Measurements from ENCODE around the gene RHOT2.

RHOT2 gene

GRCh38 chr16:675884-676564 lies 8.1 kb downstream of the RHOT2 start:
- no peaks in the 10 kb centered on the region for H3K27me3 ChIP-seq (ENCODE audit: control insufficient read depth, insufficient read depth, low read length)
- no peak overlapping the region for H3K4me3 ChIP-seq (ENCODE audit: low read length)
- no peak overlapping the region for H3K9ac ChIP-seq (ENCODE audit: low read length)
- H3K27ac ChIP-seq (ENCODE audit: low read length), result no peak overlapping the region
- H3K36me3 ChIP-seq (ENCODE audit: control insufficient read depth, low read depth, low read length), result peaks cover 29% of the 10 kb centered on the region
- H3K4me1 ChIP-seq (ENCODE audit: control insufficient read depth, low read depth, low read length), result peaks cover 4% of the 10 kb centered on the region
- H3K9me3 ChIP-seq (ENCODE audit: control insufficient read depth, low read depth, low read length), result no peaks in the 10 kb centered on the region

- Histone ChIP-seq H3K9me3 (ENCODE audit: control insufficient read depth, low read depth, low read length) (no peaks in the 10 kb centered on the region), H3K27me3 (ENCODE audit: control insufficient read depth, insufficient read depth, low read length) (no peaks in the 10 kb centered on the region), H3K36me3 (ENCODE audit: control insufficient read depth, low read depth, low read length) (peaks cover 26% of the 10 kb centered on the region), H3K4me3 (ENCODE audit: low read length) (no peak overlapping the region), H3K27ac (ENCODE audit: low read length) (no peak overlapping the region), H3K9ac (ENCODE audit: low read length) (no peak overlapping the region), H3K4me1 (ENCODE audit: control insufficient read depth, low read depth, low read length) (peaks cover 9% of the 10 kb centered on the region)
These were observed 8.6 kb downstream of the RHOT2 start for GRCh38 chr16:676565-676902.

DNA sequence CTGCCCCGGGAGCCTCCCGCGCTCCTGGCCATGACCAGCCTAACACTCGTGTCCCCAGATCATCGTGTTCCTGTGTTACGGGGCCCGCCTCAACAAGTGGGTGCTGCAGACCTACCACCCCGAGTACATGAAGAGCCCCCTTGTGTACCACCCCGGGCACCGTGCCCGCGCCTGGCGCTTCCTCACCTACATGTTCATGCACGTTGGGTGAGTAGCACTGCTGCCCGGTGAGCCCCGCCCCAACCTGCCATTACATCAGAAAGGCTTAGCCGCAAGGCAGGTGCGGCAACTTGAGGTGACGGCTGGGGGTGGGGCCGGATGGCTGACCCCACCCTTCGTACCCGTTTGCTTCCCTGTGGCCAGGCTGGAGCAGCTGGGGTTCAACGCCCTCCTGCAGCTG lies 9.0 kb downstream of the RHOT2 start:
- Histone ChIP-seq H3K9ac (ENCODE audit: low read length) (no peak overlapping the region), H3K27ac (ENCODE audit: low read length) (no peak overlapping the region), H3K9me3 (ENCODE audit: control insufficient read depth, low read depth, low read length) (no peaks in the 10 kb centered on the region), H3K4me3 (ENCODE audit: low read length) (no peak overlapping the region), H3K4me1 (ENCODE audit: control insufficient read depth, low read depth, low read length) (peaks cover 9% of the 10 kb centered on the region), H3K36me3 (ENCODE audit: control insufficient read depth, low read depth, low read length) (peaks cover 27% of the 10 kb centered on the region), H3K27me3 (ENCODE audit: control insufficient read depth, insufficient read depth, low read length) (no peaks in the 10 kb centered on the region)

GRCh38 chr16:677316-678190 lies 9.6 kb downstream of the RHOT2 start:
- H3K27ac ChIP-seq (ENCODE audit: low read length), result no peak overlapping the region
- H3K4me1 ChIP-seq (ENCODE audit: control insufficient read depth, low read depth, low read length), result peaks cover 9% of the 10 kb centered on the region
- peaks cover 27% of the 10 kb centered on the region for H3K36me3 ChIP-seq (ENCODE audit: control insufficient read depth, low read depth, low read length)
- H3K9ac ChIP-seq (ENCODE audit: low read length), result no peak overlapping the region
- no peak overlapping the region for H3K4me3 ChIP-seq (ENCODE audit: low read length)
- no peaks in the 10 kb centered on the region for H3K9me3 ChIP-seq (ENCODE audit: control insufficient read depth, low read depth, low read length)
- H3K27me3 ChIP-seq (ENCODE audit: control insufficient read depth, insufficient read depth, low read length), result no peaks in the 10 kb centered on the region

GRCh38 chr16:678209-678857 lies 10.4 kb downstream of the RHOT2 start:
- Histone ChIP-seq H3K36me3 (ENCODE audit: control insufficient read depth, low read depth, low read length) (peaks cover 21% of the 10 kb centered on the region), H3K27me3 (ENCODE audit: control insufficient read depth, insufficient read depth, low read length) (no peaks in the 10 kb centered on the region), H3K4me1 (ENCODE audit: control insufficient read depth, low read depth, low read length) (peaks cover 9% of the 10 kb centered on the region), H3K4me3 (ENCODE audit: low read length) (no peak overlapping the region), H3K9ac (ENCODE audit: low read length) (no peak overlapping the region), H3K27ac (ENCODE audit: low read length) (no peak overlapping the region), H3K9me3 (ENCODE audit: control insufficient read depth, low read depth, low read length) (no peaks in the 10 kb centered on the region)

DNA sequence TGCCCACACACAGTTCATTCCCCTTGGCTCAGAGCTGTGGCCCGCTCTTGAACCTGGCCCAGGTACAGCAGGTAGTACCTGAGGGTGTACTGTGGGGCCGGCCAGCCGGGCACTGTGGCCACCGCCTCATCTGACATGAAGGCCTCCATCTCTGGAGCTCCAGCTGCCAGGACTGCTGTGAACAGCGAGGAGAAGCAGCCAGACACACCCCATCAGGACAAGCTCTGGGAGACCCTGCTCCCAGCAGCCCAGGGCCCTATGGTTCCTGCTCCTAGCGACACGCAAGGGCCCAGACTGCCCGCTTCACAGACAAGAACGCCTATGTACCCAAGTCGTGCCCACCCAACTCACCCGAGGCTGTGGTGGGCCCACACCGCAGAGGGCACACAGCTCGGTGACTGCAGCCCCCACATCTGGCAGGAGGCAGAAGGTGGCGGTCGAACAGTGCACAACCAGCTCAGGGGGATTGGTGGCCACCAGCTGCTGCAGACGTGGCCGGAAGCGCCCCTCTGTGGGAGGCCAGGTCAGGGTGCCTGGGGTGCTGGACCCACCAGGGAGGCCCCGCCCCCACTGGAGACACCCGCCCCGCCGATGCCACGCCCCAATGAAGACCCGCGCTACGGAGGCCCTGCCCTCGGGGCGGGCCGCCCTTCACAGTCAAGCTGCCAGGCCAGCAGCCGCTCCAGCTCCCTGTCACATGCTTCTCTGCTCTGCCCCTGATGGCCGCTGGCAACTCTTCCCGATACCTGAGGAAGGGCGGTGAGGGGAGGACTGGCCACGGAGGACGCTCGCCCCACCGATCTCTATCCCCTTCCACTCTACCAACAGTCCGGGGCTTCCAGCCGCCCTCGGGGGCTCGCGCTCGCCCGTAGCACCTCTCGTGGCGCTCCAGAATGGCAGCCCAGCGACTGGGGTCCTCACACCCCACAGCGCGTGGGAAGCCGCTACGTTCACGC lies 11.2 kb downstream of the RHOT2 start:
- H3K27ac ChIP-seq (ENCODE audit: low read length), result no peak overlapping the region
- H3K36me3 ChIP-seq (ENCODE audit: control insufficient read depth, low read depth, low read length), result peaks cover 15% of the 10 kb centered on the region
- H3K4me3 ChIP-seq (ENCODE audit: low read length), result peak overlapping the region; percentile 48
- H3K27me3 ChIP-seq (ENCODE audit: control insufficient read depth, insufficient read depth, low read length), result no peaks in the 10 kb centered on the region
- no peaks in the 10 kb centered on the region for H3K9me3 ChIP-seq (ENCODE audit: control insufficient read depth, low read depth, low read length)
- H3K4me1 ChIP-seq (ENCODE audit: control insufficient read depth, low read depth, low read length), result peaks cover 9% of the 10 kb centered on the region
- H3K9ac ChIP-seq (ENCODE audit: low read length), result no peak overlapping the region

DNA sequence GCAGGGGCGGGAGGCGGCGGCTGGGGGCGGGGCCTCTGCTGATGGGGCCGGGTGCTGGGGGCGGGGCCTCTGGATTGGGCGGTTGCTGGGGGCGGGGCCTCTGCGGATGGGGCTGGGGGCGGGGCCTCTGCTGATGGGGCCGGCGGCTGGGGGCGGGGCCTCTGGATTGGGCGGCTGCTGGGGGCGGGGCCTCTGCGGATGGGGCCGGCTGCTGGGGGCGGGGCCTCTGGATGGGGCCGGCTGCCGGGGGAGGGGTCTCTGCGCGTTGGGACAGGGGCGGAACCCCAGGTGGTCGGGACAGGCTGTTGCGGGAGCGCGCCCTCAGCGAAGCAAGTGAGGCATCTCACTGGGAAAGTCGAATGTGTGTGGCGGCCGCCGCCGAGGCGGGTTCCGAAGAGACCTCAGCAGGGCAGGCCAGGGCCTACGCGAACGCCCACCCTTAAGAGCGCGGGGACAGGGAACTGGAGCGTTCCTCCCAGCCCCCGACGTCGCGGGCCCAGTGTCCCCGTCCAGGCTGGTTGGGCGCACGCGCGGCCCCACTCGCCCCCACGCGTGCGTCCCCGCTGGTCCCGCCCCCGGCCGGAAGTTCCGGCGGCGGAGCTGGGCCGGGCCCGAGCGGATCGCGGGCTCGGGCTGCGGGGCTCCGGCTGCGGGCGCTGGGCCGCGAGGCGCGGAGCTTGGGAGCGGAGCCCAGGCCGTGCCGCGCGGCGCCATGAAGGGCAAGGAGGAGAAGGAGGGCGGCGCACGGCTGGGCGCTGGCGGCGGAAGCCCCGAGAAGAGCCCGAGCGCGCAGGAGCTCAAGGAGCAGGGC lies 12.1 kb downstream of the RHOT2 start, which contains the start of gene STUB1:
Gene STUB1, plus strand, starts transcription at position 597 of the 811 bp plus-strand sequence. Its CDS starts 116 bp downstream, at position 713.
- peak within 1 kb of the TSS; percentile 54 for H3K9ac ChIP-seq (ENCODE audit: low read length)
- peaks cover 6% of the 10 kb centered on the region for H3K4me1 ChIP-seq (ENCODE audit: control insufficient read depth, low read depth, low read length)
- H3K4me3 ChIP-seq (ENCODE audit: low read length), result peak within 1 kb of the TSS; percentile 86
- H3K9me3 ChIP-seq (ENCODE audit: control insufficient read depth, low read depth, low read length), result no peaks in the 10 kb centered on the region
- no peaks in the 10 kb centered on the region for H3K27me3 ChIP-seq (ENCODE audit: control insufficient read depth, insufficient read depth, low read length)
- H3K27ac ChIP-seq (ENCODE audit: low read length), result no peak within 1 kb of the TSS
- peaks cover 15% of the 10 kb centered on the region for H3K36me3 ChIP-seq (ENCODE audit: control insufficient read depth, low read depth, low read length)

DNA sequence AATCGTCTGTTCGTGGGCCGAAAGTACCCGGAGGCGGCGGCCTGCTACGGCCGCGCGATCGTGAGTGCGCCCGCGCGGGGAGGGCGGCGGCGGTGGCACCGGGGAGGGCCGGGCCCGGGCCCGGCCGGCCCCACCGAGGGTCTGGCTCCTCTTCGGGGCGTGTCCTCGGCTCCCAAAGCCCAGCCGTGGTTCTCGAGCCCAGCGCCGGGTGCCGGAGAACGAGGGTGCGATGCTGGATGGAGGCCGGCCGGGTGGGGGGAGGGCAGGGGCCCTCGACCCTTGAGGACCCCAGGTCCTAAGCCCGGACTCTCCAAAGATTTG lies 12.7 kb downstream of the RHOT2 start:
- no peaks in the 10 kb centered on the region for H3K9me3 ChIP-seq (ENCODE audit: control insufficient read depth, low read depth, low read length)
- peak overlapping the region; percentile 54 for H3K9ac ChIP-seq (ENCODE audit: low read length)
- peaks cover 6% of the 10 kb centered on the region for H3K4me1 ChIP-seq (ENCODE audit: control insufficient read depth, low read depth, low read length)
- no peaks in the 10 kb centered on the region for H3K27me3 ChIP-seq (ENCODE audit: control insufficient read depth, insufficient read depth, low read length)
- H3K36me3 ChIP-seq (ENCODE audit: control insufficient read depth, low read depth, low read length), result peaks cover 15% of the 10 kb centered on the region
- H3K27ac ChIP-seq (ENCODE audit: low read length), result no peak overlapping the region
- peak overlapping the region; percentile 86 for H3K4me3 ChIP-seq (ENCODE audit: low read length)

DNA sequence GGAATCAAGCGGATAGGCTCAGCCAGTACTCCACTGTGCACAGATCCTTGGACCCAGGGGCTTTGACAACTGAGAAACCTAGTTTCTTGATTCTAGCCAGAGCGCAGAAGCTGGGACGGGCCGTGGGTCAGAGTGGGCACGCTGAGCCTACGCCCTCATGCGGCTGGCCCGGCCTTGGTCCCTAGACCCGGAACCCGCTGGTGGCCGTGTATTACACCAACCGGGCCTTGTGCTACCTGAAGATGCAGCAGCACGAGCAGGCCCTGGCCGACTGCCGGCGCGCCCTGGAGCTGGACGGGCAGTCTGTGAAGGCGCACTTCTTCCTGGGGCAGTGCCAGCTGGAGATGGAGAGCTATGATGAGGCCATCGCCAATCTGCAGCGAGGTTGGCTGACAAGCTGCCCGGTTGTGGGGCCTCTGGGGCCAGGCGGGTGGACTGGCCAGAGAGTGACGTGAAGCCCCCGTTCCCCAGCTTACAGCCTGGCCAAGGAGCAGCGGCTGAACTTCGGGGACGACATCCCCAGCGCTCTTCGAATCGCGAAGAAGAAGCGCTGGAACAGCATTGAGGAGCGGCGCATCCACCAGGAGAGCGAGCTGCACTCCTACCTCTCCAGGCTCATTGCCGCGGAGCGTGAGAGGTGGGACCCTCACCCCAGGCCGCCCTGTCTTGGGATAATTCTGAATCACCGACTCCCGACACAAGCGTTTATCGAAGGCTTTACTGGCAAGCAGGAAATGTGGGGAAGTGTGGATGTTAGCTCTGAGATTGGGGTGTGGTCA lies 13.2 kb downstream of the RHOT2 start:
- H3K4me3 ChIP-seq (ENCODE audit: low read length), result peak overlapping the region; percentile 86
- H3K9me3 ChIP-seq (ENCODE audit: control insufficient read depth, low read depth, low read length), result no peaks in the 10 kb centered on the region
- peaks cover 6% of the 10 kb centered on the region for H3K4me1 ChIP-seq (ENCODE audit: control insufficient read depth, low read depth, low read length)
- peaks cover 15% of the 10 kb centered on the region for H3K36me3 ChIP-seq (ENCODE audit: control insufficient read depth, low read depth, low read length)
- H3K27me3 ChIP-seq (ENCODE audit: control insufficient read depth, insufficient read depth, low read length), result no peaks in the 10 kb centered on the region
- H3K9ac ChIP-seq (ENCODE audit: low read length), result peak overlapping the region; percentile 54
- no peak overlapping the region for H3K27ac ChIP-seq (ENCODE audit: low read length)
